GM19455 (cell line): ENCODE measurements around the gene TIMM17A.

ENCODE experiments used
- ATAC-seq: cut with Tn5 transposase; IDR thresholded peaks from one replicate; pipeline ENCODE4 v1.9.1; 2021; ENCODE audit not compliant: unreplicated experiment

TIMM17A gene

DNA sequence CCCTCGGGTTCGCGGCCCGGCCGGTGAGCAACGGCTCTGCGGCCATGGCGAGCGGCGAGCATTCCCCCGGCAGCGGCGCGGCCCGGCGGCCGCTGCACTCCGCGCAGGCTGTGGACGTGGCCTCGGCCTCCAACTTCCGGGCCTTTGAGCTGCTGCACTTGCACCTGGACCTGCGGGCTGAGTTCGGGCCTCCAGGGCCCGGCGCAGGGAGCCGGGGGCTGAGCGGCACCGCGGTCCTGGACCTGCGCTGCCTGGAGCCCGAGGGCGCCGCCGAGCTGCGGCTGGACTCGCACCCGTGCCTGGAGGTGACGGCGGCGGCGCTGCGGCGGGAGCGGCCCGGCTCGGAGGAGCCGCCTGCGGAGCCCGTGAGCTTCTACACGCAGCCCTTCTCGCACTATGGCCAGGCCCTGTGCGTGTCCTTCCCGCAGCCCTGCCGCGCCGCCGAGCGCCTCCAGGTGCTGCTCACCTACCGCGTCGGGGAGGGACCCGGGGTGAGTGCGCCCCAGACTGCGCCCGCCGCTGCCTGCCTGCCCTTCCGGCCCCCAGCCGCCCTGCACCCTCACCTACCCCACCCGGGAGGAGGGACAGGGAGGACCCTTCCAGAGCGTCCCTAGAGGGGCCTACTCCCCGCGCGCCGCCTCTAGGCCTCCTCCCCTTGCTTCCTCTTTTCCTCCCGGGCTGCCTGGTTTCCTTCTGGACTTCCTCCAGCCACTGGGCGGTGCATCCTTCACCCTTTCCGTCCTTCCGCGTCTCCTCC lies 27.5 kb downstream of the TIMM17A start, which contains the start of gene RNPEP:
Gene RNPEP, plus strand, starts transcription at position 26 of the 757 bp plus-strand sequence. Its CDS starts 19 bp downstream, at position 45.
- peak; percentile 69 for ATAC-seq

DNA sequence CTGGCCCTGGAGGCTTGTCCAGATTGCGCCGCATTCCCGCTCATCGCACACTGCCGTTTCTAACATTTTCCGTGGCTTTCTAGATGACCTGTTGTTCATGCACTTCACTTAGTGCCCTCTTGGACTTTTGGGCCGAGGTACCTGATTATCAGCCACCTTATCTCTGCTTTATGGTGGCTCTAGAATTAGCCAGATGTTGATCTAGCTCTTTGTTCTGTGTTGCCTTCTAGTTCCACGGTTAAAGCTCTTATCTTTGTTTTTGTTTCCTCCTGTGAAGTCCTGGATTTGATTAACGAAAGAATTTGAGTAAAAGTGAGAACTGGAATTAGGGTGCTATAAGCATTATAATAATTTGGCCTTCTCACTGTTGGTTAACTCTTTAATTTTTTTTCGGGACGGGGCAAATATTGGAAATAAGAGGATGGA lies 28.1 kb downstream of the TIMM17A start:
- no peak for ATAC-seq

DNA sequence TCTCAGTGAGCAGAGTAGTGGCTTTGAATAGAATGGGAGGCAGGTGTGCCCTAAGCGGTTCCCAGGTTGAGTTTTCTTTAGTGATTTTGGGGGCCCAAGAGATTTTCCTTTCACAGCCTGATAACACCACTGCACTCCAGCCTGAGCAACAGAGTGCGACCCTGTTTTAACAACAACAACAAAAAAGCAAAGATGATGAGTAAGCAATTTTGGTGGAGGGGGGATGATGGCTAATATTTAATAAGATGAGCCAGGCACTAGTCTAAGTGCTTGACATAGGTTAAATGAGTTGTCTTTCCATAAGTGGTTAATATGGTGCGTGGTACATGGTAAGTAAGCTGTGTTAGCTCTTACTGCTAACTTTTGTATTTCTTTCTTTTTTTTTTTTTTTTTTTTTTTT lies 29.1 kb downstream of the TIMM17A start:
- ATAC-seq: no peak

- no peak for ATAC-seq
These were observed 30.1 kb downstream of the TIMM17A start for GRCh38 chr1:201985355-201985754.

- ATAC-seq: no peak
These were observed 33.3 kb downstream of the TIMM17A start for GRCh38 chr1:201988601-201989000.

- no peak for ATAC-seq
These were observed 34.2 kb downstream of the TIMM17A start for GRCh38 chr1:201989354-201990128.

DNA sequence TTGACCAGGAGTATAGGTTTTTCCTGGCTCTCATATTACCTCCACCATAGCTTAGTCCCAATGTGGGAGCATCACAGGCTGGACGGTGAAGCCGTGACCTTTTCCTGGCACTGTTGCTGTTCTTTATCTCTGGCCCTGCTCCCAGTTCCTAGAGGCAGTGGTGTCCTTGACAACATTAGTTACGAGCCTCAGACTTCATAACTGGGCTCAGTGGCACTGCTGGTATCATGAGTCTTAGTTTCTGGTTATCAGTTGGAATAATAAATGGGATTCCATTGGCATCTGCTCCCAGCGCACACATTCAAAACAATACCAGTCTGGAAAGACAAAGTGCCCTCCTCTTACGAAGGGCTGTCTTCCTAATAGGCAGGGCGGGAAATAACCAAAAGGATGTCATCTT lies 35.1 kb downstream of the TIMM17A start:
- no peak for ATAC-seq

DNA sequence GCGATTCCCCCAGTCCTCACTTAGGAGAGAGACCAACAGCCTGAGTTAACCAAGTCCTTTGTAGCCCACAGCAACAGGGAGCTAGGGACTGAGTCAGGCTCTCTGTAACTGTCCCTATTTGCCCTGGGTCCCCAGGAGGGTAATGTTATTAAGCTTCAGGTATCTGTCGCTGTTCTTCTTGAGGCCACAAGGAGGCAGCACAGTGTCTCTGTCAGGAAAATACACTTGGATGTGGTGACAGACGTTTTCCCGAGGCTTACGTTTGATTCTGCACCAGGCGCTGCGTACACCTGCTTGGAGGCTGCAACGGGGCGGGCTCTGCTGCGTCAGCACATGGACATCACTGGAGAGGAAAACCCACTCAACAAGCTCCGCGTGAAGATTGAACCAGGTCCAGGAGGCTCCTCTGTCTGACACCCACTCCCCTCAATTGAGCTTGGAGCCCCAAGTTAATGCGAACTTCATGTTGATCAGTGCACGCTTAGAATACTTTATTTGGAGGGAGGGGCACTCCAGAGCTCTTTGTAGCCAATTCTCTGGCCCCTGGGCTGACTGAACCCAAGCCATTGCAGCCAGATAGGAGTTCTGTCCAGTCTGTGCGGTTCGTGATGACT lies 44.4 kb downstream of the TIMM17A start:
- no peak for ATAC-seq

DNA sequence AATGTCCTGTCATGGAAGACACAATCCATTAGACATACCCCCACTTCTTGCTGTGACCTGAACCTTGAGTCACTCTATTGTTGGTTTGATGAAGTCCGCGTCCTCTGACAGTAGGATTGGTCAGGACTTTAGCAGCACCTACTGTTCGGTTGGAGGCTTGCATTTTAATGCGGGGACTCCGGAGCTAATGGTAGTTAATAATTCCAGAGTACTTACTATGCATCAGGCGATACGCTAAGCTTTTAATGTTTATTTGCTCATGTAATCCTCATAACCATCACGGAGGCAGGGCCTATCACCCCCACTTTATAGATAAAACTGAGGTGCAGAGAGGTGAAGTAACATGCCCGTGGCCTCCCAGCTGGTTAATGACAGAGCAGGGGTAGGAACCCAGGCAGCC lies 47.2 kb downstream of the TIMM17A start:
- ATAC-seq: no peak

GRCh38 chr1:202004711-202005110 lies 49.4 kb downstream of the TIMM17A start:
- ATAC-seq: no peak

GRCh38 chr1:202005958-202006357 lies 50.7 kb downstream of the TIMM17A start:
- ATAC-seq: no peak

DNA sequence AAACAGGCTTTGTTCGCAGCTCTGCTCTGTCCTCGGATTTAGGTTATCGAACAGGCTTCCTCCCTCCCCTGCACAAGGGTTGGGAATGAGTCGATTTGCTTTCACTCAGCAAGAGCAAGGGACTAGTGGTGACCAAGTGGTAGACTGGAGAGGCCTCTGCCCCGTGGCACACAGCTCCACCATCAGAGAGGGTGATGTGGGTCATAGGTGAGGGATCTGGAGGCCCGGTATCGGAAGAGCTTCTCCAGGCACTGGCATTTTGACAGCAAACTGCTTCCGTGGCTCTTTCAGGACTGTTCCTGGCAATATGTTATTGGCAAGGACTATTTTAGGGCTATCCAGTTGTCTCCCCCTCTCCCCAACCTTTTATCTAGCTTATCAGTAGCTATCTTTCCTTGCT lies 52.0 kb downstream of the TIMM17A start:
- ATAC-seq: no peak

- no peak for ATAC-seq
These were observed 52.6 kb downstream of the TIMM17A start for GRCh38 chr1:202007805-202008489.

GRCh38 chr1:202009326-202010179 lies 54.2 kb downstream of the TIMM17A start:
- no peak for ATAC-seq

- ATAC-seq: peak; percentile 61
These were observed 55.1 kb downstream of the TIMM17A start, which contains the start of gene ELF3 for GRCh38 chr1:202010180-202011015. Gene ELF3 (plus strand): TSS chr1:202010587. CDS start chr1:202011137, 550 bp downstream.

DNA sequence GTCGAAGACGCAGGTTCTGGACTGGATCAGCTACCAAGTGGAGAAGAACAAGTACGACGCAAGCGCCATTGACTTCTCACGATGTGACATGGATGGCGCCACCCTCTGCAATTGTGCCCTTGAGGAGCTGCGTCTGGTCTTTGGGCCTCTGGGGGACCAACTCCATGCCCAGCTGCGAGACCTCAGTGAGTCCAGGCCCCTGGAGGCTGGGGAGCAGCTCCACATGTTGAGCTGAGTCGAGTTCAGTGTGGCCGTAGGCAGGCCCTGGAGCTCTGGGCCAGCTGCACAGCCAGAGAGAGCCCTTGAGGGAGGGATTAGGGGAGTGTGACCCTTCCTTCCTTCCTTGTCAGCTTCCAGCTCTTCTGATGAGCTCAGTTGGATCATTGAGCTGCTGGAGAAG lies 56.7 kb downstream of the TIMM17A start:
- no peak for ATAC-seq

DNA sequence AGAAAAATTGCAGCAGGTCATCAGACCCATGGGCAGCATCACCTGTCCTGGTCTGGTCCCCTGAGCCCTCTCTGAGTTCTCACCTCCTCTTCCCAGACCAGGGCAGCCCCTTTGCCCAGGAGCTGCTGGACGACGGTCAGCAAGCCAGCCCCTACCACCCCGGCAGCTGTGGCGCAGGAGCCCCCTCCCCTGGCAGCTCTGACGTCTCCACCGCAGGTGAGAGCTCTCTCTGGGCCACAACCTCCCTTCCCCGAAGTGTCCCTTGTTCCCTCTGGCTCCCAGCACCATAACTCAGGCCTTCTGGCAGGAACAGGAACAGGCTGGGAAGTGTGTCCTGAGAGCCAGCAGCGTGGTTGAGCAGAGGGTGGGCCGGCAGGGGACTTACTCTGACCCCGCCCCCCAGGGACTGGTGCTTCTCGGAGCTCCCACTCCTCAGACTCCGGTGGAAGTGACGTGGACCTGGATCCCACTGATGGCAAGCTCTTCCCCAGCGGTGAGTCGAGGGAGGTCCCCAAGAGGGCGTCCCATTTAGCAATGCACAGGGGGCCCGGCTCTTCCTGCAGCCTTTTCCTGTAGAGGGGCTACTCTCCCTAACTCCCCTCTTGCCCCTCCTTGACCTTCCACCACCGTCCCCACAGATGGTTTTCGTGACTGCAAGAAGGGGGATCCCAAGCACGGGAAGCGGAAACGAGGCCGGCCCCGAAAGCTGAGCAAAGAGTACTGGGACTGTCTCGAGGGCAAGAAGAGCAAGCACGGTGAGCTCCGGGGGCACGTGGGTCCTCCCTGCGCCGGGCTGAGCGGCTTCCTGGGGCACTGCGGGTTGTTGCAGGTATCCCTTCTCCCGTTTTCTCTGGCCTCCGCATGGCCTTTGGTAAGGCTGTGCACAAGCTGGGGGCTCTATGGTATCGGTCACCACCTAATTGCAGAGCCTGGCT lies 57.5 kb downstream of the TIMM17A start:
- no peak for ATAC-seq

DNA sequence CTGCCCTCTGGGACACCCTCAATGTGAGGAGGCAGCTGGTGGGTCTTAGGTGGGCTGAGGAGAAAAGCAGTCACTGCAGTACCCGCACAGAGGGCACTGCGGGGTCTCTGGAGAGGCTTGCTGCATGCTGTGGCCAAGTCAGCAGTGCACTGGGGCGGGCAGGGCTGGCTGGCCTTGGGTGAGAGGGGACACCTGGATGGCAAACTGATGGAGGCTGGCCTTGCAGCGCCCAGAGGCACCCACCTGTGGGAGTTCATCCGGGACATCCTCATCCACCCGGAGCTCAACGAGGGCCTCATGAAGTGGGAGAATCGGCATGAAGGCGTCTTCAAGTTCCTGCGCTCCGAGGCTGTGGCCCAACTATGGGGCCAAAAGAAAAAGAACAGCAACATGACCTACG lies 58.3 kb downstream of the TIMM17A start:
- no peak for ATAC-seq
